Measurements from ENCODE around the gene KCTD17. TPM values are rescaled to one million over a fixed set of nuclear protein-coding genes. Genes with fewer than 3 reads are reported as not detected.

Gene KCTD17
- total RNA-seq, 1 donor from 2014 or later, result 17.5 TPM

GRCh38 chr22:37080838-37081237 lies 29.3 kb downstream of the KCTD17 start:
- Mint-ChIP-seq H3K27me3 (ENCODE audit: insufficient read depth, low read depth) (peaks cover 17% of the 10 kb centered on the region), H3K4me3 (no peak overlapping the region)
- H2AFZ ChIP-seq (replicated peaks), result no peak overlapping the region

GRCh38 chr22:37082251-37082873 lies 30.8 kb downstream of the KCTD17 start:
- Histone ChIP-seq H4K20me1 (ENCODE audit: low read depth) (no peaks in the 10 kb centered on the region), H2AFZ (replicated peaks) (no peak overlapping the region), H3K9me3 (ENCODE audit: low read depth) (no peaks in the 10 kb centered on the region), H3K79me2 (ENCODE audit: low read depth) (no peaks in the 10 kb centered on the region), H3K36me3 (no peaks in the 10 kb centered on the region), H3F3A (ENCODE audit: low read depth) (no peaks in the 10 kb centered on the region), H3K4me3 (no peak overlapping the region), H3K27me3 (peaks cover 8% of the 10 kb centered on the region), H3K4me2 (no peak overlapping the region), H3K4me1 (no peaks in the 10 kb centered on the region), H3K27ac (no peak overlapping the region), H3K9ac (no peak overlapping the region)
- no peaks in the 10 kb centered on the region for H3K36me3 Mint-ChIP-seq
- peaks cover 3% of the 10 kb centered on the region for H3K4me1 Mint-ChIP-seq
- H3K27ac Mint-ChIP-seq, result no peak overlapping the region
- DNase-seq (ENCODE audit: low spot score), result no peak
- peak overlapping the region; percentile 14 for H3K4me3 Mint-ChIP-seq
- TF ChIP-seq EZH2phosphoT487 (IDR thresholded peaks at IDR 0.05) (no peak), EZH2 (IDR thresholded peaks at IDR 0.05) (no peak), CTCF (IDR thresholded peaks at IDR 0.05) (no peak)
- no peaks in the 10 kb centered on the region for H3K9me3 Mint-ChIP-seq
- H3K27me3 Mint-ChIP-seq (ENCODE audit: insufficient read depth, low read depth), result peaks cover 10% of the 10 kb centered on the region

More at GRCh38 chr22:37080838-37081237, 29.3 kb downstream of the KCTD17 start:
- H3K4me3 ChIP-seq, result no peak overlapping the region
- peaks cover 3% of the 10 kb centered on the region for H3K4me1 Mint-ChIP-seq
- TF ChIP-seq CTCF (IDR thresholded peaks at IDR 0.05), result no peak
- TF ChIP-seq EZH2phosphoT487 (IDR thresholded peaks at IDR 0.05), result no peak
- no peak for TF ChIP-seq EZH2 (IDR thresholded peaks at IDR 0.05)
- H3K27ac ChIP-seq, result no peak overlapping the region
- no peaks in the 10 kb centered on the region for H3F3A ChIP-seq (ENCODE audit: low read depth)
- H3K27ac Mint-ChIP-seq, result no peak overlapping the region
- no peaks in the 10 kb centered on the region for H3K4me1 ChIP-seq
- H3K9ac ChIP-seq, result no peak overlapping the region
- H3K4me2 ChIP-seq, result no peak overlapping the region
- H3K27me3 ChIP-seq, result peaks cover 23% of the 10 kb centered on the region
- no peaks in the 10 kb centered on the region for H3K79me2 ChIP-seq (ENCODE audit: low read depth)
- H3K36me3 Mint-ChIP-seq, result no peaks in the 10 kb centered on the region
- no peak for DNase-seq (ENCODE audit: low spot score)
- H3K36me3 ChIP-seq, result no peaks in the 10 kb centered on the region
- no peaks in the 10 kb centered on the region for H3K9me3 Mint-ChIP-seq
- H4K20me1 ChIP-seq (ENCODE audit: low read depth), result no peaks in the 10 kb centered on the region
- H3K9me3 ChIP-seq (ENCODE audit: low read depth), result no peaks in the 10 kb centered on the region

- H3K9me3 ChIP-seq (ENCODE audit: low read depth), result no peaks in the 10 kb centered on the region
- H3K27ac Mint-ChIP-seq, result no peak overlapping the region
- no peaks in the 10 kb centered on the region for H3K4me1 ChIP-seq
- no peak overlapping the region for H3K4me3 Mint-ChIP-seq
- H2AFZ ChIP-seq (replicated peaks), result no peak overlapping the region
- H3K79me2 ChIP-seq (ENCODE audit: low read depth), result no peaks in the 10 kb centered on the region
- H3K9ac ChIP-seq, result no peak overlapping the region
- H3K9me3 Mint-ChIP-seq, result no peaks in the 10 kb centered on the region
- no peak overlapping the region for H3K4me3 ChIP-seq
- TF ChIP-seq EZH2phosphoT487 (IDR thresholded peaks at IDR 0.05), result no peak
- TF ChIP-seq CTCF (IDR thresholded peaks at IDR 0.05), result no peak
- no peak for TF ChIP-seq EZH2 (IDR thresholded peaks at IDR 0.05)
- no peak overlapping the region for H3K27ac ChIP-seq
- H3K36me3 Mint-ChIP-seq, result no peaks in the 10 kb centered on the region
- no peaks in the 10 kb centered on the region for H3K36me3 ChIP-seq
- no peak overlapping the region for H3K4me2 ChIP-seq
- H3K27me3 Mint-ChIP-seq (ENCODE audit: insufficient read depth, low read depth), result peaks cover 5% of the 10 kb centered on the region
- DNase-seq (ENCODE audit: low spot score), result no peak
- H3K27me3 ChIP-seq, result no peaks in the 10 kb centered on the region
- no peaks in the 10 kb centered on the region for H3F3A ChIP-seq (ENCODE audit: low read depth)
- no peaks in the 10 kb centered on the region for H4K20me1 ChIP-seq (ENCODE audit: low read depth)
- no peaks in the 10 kb centered on the region for H3K4me1 Mint-ChIP-seq
Observed at GRCh38 chr22:37083914-37084313, 32.4 kb downstream of the KCTD17 start.
